Mammary epithelial cell (primary cell): Measurements from ENCODE around the gene RAB3GAP1.

ENCODE experiments used
- EZH2 ChIP-seq: IDR thresholded peaks from 2 replicates; pipeline ENCODE4 v1.6.1; 2012; ENCODE audit warnings: low read length, inconsistent platforms, borderline replicate concordance
- TF ChIP-seq, protein P1 (sequence below), 2 donors: IDR thresholded peaks in 1 of 2; conservative IDR thresholded peaks in 1 of 2; 2 replicates each; pipeline ENCODE4 v1.5.1; 2011 to 2012; ENCODE audit warnings: inconsistent platforms in 2 of 2, low read length in 2 of 2, mild to moderate bottlenecking in 2 of 2, control low read depth in 1 of 2, low read depth in 1 of 2; ENCODE audit not compliant: insufficient read depth in 1 of 2; ENCODE audit errors: extremely low read depth in 1 of 2

DNA sequence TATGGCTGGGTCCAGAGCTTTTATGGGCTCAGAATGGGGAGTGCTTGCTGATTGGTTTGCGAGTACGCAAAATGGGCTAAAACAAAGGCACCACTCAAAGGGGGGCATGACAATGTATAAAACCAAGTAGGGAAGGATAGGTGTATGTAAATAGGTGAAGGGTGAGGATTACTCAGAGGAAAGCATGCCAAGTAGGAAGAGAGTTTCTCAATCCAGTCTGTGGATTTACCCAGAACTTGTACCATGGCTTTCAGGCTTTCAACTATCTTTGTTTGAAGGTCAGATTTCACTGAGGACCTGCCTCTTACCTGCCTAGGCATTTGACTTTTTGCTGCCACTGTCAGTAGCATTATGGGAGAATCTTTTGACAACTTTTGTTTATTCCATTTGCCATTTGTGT is 92.3 kb downstream of the RAB3GAP1 start:
- TF ChIP-seq, protein P1, sequence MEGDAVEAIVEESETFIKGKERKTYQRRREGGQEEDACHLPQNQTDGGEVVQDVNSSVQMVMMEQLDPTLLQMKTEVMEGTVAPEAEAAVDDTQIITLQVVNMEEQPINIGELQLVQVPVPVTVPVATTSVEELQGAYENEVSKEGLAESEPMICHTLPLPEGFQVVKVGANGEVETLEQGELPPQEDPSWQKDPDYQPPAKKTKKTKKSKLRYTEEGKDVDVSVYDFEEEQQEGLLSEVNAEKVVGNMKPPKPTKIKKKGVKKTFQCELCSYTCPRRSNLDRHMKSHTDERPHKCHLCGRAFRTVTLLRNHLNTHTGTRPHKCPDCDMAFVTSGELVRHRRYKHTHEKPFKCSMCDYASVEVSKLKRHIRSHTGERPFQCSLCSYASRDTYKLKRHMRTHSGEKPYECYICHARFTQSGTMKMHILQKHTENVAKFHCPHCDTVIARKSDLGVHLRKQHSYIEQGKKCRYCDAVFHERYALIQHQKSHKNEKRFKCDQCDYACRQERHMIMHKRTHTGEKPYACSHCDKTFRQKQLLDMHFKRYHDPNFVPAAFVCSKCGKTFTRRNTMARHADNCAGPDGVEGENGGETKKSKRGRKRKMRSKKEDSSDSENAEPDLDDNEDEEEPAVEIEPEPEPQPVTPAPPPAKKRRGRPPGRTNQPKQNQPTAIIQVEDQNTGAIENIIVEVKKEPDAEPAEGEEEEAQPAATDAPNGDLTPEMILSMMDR (conservative IDR thresholded peaks at IDR 0.05 in 1 of 2, IDR thresholded peaks at IDR 0.05 in 1 of 2; ENCODE audit: extremely low read depth in 1 of 2, insufficient read depth in 1 of 2, low read depth in 1 of 2, low read length in 2 of 2), result no peak
- TF ChIP-seq EZH2, result no peak
